GM21786 (cell line): Measurements from ENCODE around the gene COX4I2.
"Not testable (repeated sequence)": the region's sequence is repeated elsewhere in the genome, so short reads cannot be mapped to it uniquely, and the experiment has no call there.

Experiments
- ATAC-seq: cut with Tn5 transposase; IDR thresholded peaks from one replicate; pipeline ENCODE4 v1.9.1; 2021; ENCODE audit not compliant: unreplicated experiment

Gene COX4I2

DNA sequence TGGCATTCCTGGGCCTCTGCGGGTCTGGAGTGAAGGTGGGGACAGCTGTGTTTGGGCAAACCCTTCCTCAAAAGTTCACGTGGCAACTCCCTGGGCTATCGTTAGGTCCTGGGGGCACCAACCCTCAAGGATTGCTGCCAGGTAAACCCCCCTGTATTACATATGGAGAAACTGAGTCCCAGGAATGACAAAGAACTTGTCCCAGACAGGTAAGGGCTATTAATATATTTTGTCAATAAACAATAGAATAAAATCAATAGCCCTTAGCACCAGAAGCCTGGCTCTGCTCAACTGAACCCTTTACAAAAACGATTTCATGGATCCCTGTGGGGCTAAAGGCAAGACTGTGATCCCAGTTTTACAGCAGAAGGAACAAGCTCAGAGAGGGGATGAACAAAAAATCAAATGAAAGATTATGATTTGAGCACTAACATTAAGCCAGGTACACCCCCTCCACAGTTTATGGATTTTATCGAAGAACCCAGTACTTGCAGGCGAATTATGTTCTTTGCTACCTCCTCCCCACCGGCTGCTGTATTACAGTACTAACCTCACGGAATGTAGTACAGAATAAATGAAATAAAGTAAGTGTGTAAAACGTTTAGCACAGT, 30.0 kb upstream of the COX4I2 start:
- ATAC-seq: no peak

DNA sequence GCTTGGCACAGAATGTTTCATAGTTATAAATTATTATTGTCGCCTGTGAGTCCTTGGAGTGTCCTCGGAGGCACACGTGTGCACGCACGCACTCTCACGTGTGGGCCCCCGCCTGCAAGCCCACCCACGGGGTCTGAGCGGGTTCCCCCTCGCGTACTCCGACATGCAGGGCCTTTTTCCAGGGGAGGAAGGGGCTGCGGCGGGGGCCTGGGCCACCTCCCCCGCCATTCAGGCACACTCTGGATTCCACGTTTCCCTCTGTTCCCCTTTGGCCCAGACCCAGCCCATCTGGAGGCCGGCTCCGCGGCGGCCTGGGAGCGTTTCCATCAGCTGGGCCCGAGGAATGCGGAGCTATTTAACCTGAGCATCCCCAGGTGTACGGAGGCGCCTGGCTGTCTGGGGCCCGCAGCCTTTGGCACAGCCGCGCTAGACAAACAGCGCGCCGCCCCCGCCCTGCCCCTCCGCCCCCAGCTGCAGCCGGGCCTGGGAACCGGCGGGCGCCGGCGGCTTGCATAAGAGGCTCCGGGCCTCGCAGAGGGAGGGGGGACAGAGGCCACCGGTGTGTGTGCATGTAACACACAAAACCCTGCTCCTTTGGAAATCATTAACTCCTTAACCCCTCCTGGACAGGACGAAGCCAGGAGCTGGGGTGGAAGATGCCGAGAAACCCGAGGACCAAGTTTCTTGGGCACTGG, 29.3 kb upstream of the COX4I2 start:
- ATAC-seq: no peak

DNA sequence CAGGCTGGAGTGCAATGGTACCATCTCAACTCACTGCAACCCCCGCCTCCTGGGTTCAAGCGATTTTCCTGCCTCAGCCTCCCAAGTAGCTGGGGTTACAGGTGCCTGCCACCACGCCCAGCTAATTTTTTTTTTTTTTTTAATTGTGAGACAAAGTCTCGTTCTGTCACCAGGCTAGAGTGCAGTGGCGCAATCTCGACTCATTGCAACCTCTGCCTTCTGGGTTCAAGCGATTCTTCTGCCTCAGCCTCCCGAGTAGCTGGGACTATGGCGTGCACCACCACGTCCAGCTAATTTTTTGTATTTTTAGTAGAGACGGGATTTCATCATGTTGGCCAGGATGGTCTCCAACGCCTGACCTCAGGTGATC, 25.5 kb upstream of the COX4I2 start:
- ATAC-seq: not testable (repeated sequence)

DNA sequence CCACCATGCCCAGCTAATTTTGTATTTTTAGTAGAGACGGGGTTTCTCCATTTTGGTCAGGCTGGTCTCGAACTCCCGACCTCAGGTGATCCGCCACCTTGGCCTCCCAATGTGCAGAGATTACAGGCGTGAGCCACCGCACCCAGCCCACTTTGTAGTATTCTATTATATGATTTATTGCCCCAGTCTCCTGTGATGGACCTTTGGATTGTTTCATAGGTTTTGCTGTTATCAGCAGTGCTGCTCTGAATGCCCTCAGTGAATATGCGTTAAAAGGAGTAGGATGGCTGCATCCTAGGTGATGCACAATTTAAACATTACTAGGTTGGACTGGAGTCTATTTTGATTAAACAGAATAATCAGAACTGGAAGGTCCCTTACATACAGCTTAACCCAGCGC, 22.3 kb upstream of the COX4I2 start:
- ATAC-seq: no peak

DNA sequence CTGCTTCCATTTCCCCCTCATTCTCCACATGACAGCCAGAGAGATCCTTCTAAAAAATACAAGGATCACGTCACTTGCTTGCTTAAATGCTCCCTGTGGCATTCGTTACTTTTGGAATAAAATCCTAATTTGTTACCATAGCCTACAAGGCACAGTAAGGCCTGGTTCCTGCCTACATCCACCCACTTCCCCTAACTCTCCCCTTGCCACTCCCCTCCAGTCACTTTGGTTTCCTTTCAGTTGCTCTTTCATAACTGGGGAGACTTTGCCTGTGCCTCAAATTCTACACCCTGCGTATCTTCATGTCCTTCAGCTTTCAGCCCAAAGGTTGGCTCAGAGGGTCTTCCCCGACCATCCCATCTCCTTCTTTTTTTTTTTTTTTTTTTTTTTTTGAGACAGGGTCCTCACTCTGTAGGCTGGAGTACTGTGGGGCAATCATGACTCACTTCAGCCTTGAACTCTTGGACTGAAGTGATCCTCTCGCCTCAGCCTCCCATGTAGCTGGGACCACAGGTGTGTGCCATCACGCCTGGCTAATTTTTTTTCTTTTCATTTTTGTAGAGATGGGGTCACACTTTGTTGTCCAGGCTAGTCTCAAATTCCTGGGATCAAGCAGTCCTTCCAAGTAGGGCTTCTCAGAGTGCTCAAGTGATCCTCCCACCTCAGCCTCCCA, 20.1 kb upstream of the COX4I2 start:
- ATAC-seq: no peak

DNA sequence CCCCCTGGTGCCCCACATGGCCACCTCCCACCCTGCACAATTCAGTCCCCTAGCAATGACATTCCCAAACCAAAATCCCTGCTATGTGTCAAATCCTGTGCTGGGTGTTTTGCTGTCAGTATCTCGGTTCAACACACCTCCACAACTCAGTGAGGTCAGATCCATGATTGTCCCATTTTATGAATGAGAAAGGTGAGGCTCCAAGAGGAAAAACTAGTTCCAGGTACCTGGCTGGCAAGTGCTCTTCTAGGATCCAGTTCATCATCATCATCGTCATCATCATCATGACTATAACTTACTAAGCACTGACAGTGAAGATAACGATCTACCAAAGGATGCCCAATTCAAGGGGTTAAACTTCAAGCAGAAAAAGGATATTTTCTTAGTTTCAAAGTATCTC, 17.5 kb upstream of the COX4I2 start:
- ATAC-seq: no peak

DNA sequence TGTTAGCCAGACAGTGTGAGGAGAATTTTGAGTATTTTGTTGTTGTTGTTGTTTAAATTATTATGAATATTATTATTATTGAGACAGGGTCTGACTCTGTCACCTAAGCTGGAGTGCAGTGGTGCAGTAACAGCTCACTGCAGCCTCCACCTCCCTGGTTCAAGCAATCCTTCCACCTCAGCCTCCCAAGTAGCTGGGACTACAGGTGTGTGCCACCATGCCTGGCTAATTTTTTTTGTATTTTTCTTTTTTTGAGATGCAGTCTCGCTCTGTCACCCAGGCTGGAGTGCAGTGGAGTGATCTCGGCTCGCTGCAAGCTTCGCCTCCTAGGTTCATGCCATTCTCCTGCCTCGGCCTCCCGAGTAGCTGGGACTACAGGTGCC, 14.6 kb upstream of the COX4I2 start:
- ATAC-seq: not testable (repeated sequence)

DNA sequence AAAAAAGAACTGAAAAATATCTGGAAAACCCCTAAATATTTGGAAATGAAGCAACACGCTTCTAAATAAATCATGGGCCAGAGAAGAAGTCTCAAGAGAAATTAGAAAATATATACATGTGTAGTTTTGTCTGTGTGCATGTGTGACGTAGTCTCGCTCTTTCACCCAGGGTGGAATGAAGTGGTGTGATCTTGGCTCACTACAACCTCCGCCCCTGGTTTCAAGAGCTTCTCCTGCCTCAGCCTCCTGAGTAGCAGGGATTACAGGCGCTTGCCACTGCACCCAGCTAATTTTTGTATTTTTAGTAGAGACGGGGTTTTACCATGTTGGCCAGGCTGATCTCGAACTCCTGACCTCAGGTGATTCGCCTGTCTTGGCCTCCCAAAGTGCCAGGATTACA, 11.2 kb upstream of the COX4I2 start:
- ATAC-seq: not testable (repeated sequence)

DNA sequence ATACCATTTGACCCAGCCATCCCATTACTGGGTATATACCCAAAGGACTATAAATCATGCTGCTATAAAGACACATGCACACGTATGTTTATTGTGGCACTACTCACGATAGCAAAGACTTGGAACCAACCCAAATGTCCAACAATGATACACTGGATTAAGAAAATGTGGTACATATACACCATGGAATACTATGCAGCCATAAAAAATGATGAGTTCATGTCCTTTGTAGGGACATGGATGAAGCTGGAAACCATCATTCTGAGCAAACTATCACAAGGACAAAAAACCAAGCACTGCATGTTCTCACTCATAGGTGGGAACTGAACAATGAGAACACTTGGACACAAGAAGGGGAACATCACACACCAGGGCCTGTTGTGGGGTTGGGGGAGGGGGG, 9.7 kb upstream of the COX4I2 start:
- not testable (repeated sequence) for ATAC-seq

DNA sequence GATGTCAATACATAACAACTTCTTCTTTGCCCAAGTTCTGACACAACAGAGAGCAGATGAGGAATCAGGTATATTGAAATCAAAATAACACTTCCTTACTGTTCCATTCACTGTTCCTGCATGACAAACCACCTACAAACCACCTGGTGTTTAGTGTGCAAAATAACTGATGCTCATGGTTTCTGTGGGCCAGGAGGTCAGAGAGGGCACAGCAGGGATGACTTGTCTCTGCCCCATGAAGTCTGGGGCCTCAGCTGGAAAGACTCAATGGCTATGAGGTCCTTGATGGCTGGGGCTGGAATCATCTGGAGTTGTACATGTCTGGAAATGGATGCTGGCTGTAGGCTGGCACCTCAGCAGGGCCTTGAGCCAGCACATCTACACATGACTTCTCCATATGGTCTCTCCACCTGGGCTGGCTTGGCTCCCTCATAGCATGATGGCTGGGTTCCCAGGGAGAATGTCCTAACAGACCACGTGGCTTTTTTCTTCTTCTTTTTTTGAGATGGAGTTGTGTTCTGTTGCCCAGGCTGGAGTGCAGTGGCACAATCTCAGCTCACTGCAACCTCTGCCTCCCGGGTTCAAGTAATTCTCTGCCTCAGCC, 7.4 kb upstream of the COX4I2 start:
- ATAC-seq: no peak

DNA sequence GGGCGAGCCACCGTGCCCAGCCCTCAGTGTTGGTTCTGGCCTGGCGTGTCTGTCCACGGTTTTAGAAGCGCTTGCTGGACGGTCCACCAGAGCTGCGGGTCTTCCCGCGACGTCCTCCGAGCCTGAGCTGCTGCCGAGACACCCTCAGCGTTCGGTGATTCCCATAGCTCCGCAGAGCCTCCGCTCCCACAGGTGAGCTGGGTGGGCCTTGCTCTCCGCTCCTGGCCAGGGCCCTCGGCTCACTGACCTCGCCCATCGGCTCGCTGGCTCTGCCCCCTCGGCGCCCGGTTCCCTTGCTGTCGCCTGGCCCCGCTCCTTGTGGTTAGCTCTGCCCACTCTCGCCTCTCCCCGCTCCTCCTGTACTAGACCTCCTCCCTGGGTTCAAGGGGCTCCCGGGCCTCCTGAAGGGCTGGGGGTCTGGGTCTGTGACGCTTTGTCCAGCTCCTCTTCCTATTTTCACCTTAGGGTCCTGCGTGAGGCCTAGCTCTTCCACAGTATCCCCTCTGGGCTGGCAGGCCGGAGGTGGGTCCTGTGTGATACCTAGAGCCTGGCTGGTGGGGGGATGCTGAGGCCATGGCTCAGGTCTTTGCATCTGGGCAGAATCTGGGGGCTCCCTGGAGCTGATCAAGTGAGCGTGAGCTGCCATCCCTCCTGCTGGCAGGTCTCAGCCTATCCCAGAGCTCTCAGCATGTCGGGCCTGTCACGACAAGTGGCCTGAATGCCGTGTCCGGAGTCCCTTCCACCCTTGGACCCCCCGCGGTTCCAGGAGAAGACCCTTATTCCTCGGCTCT, 5.0 kb upstream of the COX4I2 start:
- ATAC-seq: no peak

DNA sequence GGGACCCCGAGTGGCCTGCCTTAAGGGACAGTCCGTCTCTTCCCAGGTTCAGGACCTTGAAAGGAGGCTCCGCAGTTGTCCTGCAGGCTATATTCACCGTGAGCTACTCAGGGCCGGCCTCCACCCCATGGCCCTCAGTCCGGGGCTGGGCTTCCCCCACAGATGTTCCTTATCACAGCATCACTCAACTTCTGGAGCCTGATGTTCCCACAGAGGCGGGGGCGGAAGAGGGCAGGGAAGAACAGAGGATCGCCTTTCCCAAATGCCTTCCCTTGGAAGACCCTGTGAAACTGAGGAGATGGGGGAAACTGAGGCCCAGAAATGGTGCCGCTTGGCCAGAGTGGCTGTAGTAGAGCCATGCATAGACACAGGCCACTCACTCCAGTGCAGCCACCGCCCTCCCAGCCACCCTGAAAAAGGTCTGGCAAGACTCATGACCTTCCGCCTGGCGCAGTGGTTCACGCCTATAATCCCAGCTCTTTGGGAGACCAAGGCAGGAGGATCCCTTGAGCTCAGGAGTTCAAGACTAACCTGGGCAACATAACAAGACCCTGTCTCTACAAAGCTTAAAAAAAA, 4.3 kb upstream of the COX4I2 start:
- ATAC-seq: no peak

DNA sequence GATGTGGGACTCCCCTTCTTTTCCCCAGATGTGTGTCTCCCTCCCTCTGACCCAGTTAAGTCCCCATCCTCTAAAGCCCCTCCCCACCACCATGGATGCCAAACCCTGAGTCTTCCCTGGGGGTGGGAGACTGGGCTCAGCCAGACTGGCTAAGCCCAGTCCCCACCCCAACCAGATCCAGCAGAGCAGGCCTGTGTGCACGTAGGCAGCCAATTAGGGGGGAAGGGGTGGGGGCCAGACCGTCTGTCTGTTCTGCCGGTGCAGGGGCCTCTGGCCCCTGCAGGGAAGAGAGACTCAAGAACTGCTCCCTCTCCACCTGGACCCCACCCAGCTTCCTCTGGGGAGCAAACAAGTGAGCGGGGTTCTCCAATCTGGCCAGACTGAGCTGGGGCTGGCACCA, 605 bp downstream of the COX4I2 start:
- no peak for ATAC-seq

DNA sequence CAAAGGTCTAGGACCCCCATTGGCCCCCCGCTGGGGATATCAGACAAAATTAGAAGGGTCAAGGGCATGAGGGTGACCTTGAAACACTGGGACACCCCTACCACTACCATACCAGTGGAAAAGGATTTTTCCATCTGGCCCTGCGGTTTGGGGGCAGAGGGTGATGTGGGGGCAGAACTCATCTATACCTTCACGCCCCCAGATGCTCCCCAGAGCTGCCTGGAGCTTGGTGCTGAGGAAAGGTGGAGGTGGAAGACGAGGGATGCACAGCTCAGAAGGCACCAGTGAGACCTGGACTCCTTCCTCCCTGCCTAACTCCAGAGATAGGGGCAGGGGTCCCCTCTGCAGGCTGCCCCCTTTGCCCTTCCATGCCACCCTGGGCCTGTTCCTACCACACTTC, 1.1 kb downstream of the COX4I2 start:
- no peak for ATAC-seq

DNA sequence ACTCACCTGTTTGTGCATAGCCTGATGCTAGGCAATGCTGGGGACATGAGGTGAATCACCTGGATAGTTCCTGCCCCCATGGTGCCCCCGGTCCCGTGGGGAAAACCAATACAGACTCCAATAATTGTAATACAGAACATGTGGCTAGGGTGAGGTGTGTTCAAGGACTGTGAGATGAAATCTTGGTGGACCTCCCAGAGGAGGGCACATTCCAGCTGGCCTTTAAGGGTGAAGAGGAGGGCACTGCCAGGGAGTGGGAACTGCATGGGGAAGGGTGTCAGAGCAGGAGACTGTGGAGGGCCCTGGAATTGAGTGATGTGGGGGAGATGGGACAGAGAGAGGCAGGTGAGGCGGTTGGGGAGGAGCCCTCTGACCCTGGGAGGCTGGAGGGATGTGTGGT, 2.5 kb downstream of the COX4I2 start:
- ATAC-seq: no peak

DNA sequence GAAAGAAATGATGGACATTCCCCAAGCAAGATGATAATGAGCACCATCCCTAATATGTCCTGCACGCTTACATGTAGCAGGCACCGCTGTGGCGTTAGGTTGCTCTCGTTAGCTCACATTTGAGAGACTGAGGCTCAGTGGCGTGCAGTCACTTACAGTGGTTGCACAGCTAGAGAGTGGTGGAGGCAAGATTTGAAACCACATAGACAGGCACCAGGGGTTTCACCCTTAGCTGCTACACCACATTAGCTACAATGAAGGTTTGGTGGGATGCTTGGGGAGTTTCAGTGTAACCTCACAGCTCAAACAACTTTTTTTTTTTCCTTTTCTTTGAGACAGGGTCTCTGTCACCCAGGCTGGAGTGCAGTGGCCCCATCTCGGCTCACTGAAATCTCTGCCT, 3.7 kb downstream of the COX4I2 start:
- no peak for ATAC-seq

DNA sequence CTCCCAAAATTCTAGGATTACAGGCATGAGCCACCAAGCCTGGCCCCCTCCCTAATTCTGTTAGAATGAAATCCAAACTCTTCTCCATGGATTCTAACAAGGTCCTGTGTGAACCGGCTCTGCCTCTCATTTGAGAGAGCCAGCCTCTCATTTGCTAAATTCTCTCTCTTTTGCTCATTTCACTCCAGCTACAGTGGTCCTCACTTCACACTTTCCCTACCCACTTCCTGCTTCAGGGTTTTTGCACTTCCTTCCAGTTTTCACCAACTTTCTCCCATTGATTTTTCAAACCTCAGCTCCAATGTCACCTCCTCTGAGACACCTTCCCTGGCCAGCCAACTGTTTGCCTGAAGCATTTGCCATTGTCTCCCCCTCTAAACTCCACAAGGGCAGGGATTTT, 5.1 kb downstream of the COX4I2 start:
- ATAC-seq: no peak

DNA sequence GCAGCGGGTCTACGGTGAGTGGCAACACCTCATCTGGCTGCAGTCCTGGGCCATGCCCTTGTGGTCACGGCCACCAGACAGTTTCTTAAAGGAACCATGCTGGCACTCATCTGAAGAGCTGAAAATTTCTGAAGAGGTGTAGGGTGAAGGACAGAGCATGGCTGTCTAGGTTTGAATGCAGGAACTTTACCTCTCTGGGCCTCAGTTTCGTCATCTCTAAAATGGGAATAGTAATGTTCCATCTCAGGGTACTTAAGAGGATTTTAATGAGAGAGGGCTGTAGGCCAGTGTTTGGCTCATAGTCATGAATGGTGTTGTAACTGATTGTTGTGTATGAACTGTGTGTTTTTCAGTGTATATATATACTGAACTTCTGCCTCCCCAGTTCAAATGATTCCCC, 5.8 kb downstream of the COX4I2 start:
- no peak for ATAC-seq

DNA sequence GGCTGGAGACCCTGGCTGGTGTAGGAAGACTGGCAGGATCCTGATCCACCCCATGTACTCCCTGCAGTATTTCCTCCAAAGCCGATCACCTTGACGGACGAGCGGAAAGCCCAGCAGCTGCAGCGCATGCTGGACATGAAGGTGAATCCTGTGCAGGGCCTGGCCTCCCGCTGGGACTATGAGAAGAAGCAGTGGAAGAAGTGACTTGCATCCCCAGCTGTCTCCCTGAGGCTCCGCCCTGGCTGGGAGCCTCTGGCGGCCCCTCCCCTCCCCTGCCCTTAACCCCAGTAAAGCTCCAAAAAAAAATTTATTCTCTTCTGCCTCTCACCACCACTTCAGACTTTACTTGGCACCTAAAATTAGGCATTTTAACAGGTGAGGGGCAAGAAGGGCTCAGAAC, 7.0 kb downstream of the COX4I2 start:
- no peak for ATAC-seq

DNA sequence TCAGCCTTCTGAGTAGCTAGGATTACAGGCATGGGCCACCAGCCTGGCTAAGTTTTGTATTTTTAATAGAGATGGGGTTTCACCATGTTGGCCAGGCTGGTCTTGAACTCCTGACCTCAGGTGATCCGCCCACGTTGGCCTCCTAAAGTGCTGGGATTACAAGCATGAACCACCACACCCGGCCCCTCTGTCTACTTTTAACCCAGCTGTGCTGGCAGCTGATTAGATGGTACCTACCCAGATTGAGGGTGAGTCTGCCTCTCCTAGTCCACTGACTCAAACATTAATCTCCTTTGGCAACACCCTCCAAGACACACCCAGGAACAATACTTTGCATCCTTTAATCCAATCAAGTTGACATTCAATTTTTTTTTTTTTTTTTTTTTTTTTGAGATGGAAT, 10.4 kb downstream of the COX4I2 start:
- not testable (repeated sequence) for ATAC-seq

DNA sequence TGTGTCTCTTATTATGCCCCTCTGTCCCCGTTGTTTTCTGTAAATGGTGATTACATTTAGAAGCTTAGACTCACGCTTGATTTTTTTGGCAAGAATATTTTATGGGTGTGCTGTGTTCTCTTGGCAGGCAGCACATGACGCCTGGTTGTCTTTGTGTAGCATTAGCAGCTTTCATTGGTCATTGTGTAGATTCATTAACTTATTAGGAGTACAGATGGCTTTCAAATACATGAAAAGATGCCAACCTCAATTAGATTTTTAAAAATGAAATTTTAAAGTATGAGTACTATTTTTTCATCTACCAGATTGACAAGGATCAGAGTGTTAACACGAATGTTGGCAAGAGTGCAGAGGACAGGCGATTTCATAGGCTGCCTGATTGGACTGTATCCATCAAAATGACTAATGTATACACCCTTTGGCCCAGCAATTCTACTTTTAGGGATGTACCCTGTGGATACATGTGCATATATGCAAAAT, 15.2 kb downstream of the COX4I2 start:
- ATAC-seq: no peak
